Stimulated activated CD4-positive, alpha-beta T cell treated with anti-CD3 and anti-CD28 coated beads, Interleukin-12 subunit alpha, Interleukin-12 subunit beta, amount 100 ng/mL, for 48 hours (primary cell): Measurements from ENCODE around the gene DKK1.

Experiments used
- DNase-seq, 3 donors: peaks; one replicate each; pipeline ENCODE4 v3.0.0-alpha.2; 2020; ENCODE audit warnings: low read depth in 2 of 3, low spot score in 1 of 3

DKK1 gene

DNA sequence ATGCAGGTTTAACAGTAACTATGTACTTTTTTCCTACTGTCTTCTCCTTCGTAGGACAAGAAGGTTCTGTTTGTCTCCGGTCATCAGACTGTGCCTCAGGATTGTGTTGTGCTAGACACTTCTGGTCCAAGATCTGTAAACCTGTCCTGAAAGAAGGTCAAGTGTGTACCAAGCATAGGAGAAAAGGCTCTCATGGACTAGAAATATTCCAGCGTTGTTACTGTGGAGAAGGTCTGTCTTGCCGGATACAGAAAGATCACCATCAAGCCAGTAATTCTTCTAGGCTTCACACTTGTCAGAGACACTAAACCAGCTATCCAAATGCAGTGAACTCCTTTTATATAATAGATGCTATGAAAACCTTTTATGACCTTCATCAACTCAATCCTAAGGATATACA lies 2.4 kb downstream of the DKK1 start:
- DNase-seq: no peak

DNA sequence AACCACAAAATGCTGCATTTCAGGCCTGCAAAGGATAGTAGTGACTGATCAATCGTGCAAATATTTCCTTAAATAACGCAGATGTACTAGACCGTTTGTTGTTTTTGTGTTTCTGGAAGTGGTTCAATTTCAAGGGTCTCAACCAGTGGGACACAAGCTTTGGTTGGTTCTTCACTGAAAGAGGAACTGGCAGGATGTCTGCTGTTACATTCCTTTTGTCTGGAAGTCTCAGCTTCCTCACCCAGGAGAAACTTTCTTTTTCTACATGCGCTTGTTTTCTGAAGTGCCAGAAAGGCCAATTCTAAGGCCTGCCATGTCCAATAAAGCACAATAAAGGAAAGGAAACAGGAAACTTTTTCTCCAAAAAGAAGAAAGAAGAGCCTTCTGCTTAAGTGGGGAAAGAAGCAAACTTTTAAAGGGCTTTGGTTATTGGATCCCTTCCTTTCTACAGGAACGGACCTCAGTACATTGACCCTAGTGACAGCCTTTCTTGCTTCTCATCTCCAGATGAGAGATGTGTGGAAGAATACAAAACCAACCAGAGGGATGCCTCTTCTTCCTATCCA lies 4.1 kb downstream of the DKK1 start:
- no peak for DNase-seq

DNA sequence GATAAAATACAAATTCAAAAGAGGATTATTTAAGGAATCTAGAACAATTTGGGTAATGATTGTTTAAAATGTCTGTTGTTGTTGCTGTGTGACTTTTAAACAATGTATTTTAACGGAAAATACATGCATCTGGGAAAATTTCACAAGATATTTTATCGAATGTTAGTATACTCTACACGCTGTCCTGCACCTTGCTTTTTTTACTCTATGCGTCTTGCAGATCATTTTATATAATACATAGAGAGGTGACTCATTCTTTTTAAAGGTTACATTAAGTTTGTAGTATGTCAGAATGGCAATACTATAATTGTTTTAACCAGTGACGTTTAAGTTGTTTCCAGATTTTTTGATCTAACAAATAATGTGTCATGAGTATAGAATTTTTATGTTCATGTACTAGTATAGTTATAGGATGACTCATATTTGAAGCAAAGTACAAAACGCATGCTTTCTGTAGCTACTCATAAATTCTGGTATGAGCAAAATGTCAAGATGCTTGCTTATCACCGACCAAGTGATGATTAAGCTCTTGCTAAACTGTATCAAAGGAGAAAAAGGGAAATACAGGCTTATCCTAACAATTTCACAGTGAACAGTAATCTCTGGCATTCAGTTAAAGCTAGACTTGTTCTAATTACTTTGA lies 4.9 kb downstream of the DKK1 start:
- no peak for DNase-seq

DNA sequence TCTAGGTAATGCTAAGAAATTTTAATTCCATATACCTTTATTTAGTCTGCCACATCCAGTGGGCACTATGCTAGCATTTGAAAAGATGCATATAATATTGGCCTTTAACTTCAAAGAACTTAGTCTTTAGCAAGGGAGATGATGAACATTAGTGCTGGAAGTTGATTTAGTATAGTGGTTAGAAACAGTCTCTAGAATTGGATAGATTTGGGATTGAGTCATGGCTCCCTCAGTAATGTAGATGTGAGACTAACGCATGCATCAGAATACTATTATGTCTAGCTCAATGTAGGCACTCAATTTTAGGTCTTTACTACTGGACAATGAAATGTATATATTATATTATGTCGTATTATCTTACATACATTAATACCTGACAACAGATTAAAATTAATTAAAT lies 5.8 kb downstream of the DKK1 start:
- no peak for DNase-seq

DNA sequence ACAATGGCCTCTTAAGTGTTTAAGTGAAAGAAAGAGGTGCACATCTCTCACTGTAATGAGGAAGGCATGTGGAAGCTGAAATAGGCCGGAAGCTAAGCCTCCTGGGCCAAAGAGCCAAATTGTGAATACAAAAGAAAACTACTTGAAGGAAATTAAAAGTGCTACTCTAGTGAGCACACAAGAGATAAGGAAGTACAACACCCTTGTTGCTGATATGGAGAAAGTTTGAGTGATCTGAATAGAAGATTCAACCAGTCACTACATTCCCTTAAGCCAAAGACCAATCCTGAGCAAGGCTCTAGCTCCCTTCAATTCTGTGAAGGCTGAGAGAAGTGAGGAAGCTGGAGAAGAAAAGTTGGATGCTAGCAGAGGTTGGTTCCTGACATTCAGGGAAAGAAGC lies 8.2 kb downstream of the DKK1 start:
- no peak for DNase-seq

DNA sequence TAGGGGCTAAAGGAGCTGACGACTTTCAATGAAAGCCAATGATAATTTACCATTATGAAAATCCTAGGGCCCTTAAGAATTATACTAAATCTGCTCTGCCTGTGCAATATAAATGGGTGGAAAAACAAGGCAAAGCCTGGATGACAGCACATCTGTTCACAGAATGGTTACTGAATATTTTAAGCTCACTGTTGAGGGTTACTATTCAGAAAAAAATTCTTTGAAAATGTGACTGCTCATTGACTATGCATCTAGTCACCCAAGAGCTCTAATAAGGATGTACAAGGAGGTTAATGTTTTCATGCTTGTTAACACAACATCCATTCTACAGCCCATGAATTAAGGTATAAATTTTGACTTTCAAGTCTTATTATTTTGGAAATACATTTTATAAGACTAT lies 8.9 kb downstream of the DKK1 start:
- no peak for DNase-seq

DNA sequence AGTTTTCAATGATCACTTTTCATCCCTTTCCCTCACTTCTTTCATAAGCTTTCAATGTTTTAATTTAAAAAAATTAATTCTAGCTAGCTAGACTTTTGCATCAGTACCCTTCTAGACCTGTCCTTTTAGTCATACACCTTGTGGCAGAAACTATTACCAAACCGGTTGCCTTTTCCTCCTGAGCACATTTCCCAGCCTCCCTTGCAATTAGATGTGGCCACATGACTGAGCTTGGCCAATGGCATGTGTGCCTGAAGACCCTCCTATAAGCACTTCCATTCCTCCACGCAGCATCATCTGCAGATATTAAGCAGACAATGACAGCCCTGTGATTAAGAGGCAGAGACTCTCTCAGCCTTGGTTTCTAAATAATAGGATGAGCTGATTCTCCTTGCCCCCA lies 12.3 kb downstream of the DKK1 start:
- no peak for DNase-seq

DNA sequence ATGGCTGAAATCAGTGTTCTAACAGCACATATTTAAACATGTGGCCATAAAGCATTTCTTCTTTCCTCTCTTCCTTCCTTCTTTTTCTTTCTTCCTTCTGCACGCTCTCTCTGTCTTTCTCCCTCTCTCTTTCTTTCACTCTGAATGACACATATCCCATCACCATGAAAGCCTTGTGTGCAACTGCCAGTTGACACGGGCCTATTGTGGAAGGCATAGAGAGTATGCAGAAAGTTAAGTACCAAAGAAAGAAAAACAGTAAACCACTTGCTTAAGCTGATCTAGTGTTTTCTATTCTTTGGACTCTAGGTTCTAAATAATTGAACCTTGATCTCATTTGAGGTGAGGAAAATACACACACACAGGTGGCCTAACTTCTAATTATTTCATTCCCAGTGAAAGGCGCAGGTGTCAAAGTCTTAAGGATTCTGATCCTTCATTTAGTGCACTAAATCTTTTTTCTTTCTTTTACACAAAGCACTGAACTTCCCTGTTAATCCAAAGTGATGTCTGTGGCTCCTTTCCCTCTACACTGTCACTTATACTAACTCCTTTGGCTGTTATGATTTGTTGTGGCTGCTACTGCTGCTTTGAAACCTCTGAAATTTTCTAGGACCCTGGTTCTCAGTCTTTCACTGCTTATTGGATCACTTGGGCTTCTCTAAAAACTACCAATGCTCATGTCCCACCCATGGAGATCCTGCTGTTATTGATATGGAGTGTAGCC lies 17.7 kb downstream of the DKK1 start:
- no peak for DNase-seq

DNA sequence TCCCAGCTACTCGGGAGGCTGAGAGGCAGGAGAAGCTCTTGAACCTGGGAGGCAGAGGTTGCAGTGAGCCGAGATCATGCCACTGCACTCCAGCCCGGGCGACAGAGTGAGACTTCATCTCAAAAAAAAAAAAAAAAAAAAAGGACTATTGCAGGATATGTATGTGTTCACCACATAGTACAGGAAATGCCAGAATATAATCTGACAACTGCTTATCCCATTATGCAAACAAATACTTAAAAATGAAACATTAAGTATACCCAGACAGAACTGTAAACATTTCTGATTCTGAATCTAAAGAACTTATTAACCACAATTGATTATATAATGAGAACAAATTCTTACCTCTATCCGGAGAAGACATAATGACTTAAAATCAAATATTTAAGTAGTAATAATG lies 18.7 kb downstream of the DKK1 start:
- no peak for DNase-seq

DNA sequence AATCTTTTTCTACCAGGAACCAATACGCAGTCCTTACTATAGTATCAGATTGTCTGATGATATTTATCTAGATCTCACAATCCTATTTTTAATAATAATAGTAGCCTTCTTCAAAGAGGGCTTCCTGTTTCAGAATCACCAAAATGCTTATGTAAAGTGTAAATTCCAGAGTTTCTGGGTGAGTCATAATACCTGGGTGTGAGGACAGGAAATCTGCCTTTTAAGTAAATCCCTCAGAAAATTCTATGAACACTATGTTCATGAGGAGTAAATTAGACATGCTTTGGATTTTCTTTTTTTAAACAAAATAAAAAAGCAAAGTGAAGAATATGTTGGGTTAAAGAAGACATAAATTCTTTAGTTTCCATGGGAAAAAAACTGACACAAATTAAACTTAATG lies 20.5 kb downstream of the DKK1 start:
- no peak for DNase-seq

DNA sequence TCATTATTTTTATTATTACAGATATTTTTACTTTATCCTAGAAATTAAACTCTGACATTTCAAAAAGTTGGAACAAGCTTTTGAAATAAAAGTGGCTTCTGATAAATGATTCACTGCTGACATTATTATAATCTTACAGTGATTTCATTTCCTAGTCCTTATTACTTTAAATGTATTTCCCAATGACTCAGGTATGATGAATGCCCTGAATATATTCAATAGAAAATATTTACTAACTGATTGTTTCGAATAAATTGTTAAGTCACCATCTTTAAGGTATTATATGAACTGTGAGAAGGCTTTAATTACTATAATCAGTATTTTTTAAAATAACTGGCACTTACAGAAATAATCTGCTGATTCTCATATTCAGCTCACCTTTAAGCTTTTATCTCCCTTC lies 21.6 kb downstream of the DKK1 start:
- no peak for DNase-seq

DNA sequence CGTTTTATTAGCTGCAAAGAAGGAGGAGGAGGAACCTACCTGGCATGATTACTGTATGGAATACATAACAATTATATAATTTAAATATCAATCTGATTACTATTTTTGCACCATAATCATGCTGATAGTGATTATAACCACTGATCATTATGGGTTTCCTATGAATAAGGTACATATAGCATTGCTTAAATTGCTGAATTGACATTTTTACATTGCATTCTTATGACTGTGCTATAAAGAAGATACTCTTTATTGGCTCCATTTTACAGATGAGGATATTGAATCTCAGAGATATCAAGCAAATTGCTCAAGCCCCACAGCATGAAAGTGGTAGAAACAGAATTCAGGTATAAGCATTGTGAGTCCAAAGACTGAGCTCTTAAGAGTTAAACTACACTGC lies 23.1 kb downstream of the DKK1 start:
- no peak for DNase-seq

DNA sequence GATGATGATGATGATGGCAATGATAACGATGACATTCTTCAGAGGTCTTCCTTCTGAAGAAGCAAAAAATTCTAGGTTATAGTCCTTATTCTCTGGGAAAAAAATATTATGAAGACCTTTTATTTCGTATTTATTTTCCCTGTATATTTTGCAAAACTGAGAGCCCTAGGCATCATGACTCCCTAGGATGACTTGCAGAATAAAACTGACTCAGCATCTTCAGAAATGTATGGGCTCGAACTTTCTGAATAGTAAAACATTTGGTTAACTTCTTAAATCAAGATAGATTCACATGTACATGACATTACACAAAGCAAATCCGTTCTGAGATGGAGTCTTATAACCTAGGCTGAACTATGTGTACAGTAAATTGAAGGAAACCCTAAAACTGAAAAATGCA lies 29.4 kb downstream of the DKK1 start:
- no peak for DNase-seq

DNA sequence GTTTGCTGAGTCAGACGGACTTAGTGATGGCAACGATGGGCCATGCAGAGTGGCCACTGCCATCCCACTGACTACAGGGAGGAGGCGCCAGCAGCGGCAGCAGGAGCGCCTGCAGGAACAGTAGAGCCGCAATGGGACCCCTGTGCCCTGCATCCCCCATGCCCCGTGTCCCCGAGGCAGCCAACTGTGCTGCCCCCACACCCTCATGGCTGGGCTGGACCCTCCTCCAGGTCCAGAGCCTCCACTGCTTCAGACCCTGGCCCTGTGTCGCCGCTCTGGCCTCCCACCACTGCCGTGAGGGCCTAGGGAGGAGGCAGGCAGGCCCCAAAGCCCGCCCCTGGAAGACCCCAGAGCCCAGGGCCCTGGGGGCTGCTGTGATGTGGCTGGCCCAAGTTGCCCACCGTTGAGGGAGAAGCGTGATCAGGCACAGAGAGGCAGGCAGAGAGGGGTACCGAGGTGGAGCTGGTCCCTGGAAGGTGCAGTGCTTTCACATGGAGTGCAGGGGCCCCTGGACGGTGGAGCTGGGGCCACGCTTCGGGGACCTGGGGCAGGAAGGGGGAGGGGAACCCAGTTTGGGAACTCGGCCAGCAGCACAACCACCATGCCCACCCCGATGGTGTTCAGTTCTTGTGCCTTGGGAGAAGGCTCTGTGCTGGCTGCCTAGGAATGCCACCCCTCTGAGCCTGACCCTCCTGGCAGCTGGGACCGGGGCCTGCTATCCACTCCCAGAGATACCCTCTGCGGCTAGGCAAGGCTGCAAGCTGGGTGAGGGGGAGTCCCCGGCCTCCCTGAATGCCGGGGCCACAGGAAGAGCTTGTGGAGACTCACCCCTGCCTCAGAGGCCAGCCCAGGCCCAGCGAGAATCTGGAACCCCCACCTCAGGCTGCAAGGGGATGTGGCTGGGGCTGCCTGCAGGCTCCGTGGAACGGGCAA lies 32.6 kb downstream of the DKK1 start:
- no peak for DNase-seq

DNA sequence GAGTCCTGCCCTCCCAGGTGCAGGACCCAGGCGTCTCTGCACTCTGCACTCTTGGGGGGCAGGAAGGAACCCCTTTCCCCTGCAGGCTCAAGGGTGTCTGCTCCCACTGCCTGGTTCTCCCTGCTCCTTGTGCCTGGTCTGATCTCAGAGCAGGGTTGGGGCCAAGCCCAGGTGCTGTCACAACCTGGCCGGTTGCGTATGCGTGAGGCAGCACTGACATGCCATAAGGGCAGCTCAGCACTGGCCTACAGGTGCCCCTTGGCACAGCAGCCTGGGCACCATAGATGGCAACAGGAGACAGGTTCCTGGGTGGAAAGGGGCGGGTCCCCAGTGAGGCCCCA lies 33.2 kb downstream of the DKK1 start:
- no peak for DNase-seq

DNA sequence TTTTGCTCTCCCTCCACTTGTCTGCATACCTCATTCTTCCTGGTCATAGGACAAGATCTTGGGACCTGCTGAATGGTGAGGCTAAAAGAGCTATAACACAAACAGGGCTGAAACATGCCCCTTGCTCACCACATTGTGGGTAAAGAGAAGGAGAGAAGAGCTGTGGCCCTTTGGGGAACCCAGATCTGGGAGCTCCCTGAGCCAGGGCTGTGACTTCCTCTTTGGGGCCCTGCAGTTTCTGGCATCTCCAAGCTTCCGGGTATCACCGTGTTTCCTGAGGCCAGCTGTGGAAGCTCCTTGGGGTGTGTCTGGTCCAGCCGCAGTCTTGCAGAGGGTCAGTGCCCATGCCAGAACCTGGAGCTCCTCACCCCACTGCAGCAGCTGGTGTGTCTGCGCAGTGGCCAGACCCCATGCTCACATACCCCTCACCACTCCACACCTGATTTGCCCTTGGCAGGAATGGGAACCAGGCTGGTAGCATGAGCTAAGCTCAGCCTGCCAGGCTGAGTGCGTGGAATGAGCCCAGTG lies 34.0 kb downstream of the DKK1 start:
- DNase-seq: no peak

DNA sequence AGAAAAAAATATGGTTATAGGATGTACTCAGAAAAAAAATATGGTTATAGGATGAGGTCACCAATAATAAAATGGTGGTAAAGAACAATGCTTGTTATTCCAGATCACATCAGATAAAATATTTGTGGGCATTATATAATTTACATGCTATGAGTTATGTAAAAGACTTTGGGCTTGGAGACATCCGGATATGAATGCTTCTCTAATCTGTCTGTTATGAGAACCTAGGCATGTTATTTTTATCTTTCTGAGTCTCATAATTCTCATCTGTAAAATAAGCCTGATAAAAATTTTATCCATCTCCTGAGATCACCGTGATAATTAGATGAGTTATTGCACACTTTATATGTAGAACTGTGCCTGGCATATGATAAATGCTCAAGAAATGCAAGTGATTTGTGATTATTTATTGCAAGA lies 37.8 kb downstream of the DKK1 start:
- no peak for DNase-seq

DNA sequence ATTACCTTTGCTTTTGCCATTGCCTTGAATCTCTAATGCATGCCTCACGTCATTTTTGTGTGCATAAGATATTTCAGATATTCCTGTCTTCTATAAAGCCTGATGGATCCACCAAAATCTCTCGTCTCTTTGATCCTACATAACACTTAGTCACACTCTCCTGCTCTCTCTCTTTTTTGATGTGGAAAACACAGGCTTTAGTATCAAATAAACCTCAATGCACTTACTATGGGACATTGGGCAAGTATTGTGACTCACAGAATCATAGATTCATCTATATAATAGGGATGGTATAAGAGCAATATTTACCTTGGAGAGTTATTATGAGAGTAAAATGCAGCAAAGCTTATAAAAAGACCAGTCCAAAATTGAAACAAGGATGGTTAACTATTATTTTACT lies 39.1 kb downstream of the DKK1 start:
- DNase-seq: no peak

DNA sequence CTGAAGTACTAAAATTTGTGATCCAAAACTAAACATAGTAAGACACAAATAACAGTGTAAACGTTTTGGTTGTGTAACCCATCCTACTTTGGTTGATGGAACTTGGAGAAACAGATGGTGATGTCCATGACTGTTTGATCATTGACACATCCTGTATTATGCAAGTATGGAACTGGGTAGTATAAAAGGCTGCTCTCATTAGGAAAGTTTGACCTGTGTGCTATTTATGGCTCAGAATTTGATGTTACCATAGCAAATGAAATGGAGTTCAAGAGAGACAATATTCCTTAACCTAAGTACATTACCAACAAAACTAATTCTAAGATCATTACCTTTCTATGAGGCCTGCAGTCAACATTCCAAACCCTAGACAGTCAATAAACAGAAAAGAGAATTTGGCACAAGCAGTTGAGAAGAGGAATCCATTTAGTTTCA lies 39.9 kb downstream of the DKK1 start:
- no peak for DNase-seq

DNA sequence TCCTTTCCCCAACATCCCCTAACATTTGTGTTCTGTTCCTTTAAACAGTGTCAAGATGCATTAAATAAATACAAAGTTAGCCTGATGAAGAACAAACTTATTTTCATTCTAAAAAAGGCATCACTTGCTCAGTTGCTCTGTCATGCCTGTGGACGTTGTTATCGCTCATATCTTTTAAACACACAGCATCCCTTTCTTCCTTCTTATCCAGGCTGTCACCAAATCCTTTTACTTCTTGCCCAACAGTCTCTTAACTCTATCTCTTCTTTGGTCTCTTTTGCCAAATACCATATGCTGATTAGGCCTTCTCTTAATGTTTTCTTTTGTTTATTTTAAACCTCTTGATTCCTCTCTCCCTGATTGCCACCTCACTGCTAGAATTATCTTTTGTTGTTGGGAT lies 43.9 kb downstream of the DKK1 start:
- DNase-seq: no peak

DNA sequence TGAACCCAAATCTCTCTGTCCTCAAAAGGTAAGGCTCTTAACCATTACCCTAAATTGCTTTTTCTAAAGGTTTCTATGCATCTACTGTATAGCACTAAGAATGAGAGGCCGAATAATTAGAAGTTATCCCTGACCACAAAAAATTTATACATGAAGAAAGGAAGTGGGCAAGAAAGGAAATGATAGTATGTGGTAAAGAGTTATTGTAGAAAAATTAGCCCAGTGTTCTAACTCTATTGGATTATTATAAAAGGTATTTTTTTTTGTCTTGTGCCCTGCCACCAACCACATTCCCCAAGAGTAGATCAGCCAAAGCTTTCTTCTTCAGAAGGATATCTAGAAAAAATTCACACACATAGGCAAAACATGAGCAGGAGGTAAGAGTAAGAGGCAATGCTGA lies 45.4 kb downstream of the DKK1 start:
- DNase-seq: no peak
